PFSK-1 (cell line): ENCODE data around the gene MGAT2.

Experiments used
- FOXP2 ChIP-seq: optimal IDR thresholded peaks from 2 replicates; pipeline ENCODE3; 2011; ENCODE audit warnings: borderline replicate concordance, control low read depth, inconsistent platforms; ENCODE audit not compliant: insufficient read depth; ENCODE audit errors: extremely low read length, extremely low read depth
- POLR2AphosphoS5 ChIP-seq: IDR thresholded peaks from 2 replicates; pipeline ENCODE4 v1.6.1; 2012; ENCODE audit warnings: low read depth, mild to moderate bottlenecking, control low read depth, low read length, moderate library complexity
- SIN3A ChIP-seq: IDR thresholded peaks from 2 replicates; pipeline ENCODE4 v1.6.1; 2012; ENCODE audit warnings: mild to moderate bottlenecking, low read length, moderate library complexity, borderline replicate concordance; ENCODE audit not compliant: insufficient read depth
- TAF1 ChIP-seq: IDR thresholded peaks from 2 replicates; pipeline ENCODE4 v1.6.1; 2012; ENCODE audit warnings: low read length, control low read depth, borderline replicate concordance; ENCODE audit not compliant: insufficient read depth
- TF ChIP-seq, protein P1 (sequence below), 2 experiments: IDR thresholded peaks; 2 replicates each; pipeline versions ENCODE4 v1.6.1 to v1.8.0; 2011 to 2012; ENCODE audit warnings: low read depth in 2 of 2, low read length in 2 of 2, control low read depth in 1 of 2, inconsistent platforms in 1 of 2, mild to moderate bottlenecking in 1 of 2, moderate library complexity in 1 of 2; ENCODE audit not compliant: insufficient read depth in 1 of 2

MGAT2 gene

DNA sequence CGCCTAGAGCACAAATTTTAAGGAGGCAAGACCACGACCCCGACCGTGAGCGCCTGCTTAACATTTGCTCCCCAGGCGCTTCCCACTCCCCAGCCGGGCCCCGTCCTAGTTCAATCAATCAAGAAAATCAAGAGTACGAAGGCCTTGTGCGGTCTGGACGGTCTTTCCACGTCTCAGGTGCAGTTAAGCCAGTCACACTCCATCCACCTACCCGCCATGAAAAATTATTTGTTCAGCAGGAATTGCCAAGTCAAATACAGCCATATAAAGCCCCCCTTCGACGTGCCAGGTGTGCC is 22.5 kb upstream of the MGAT2 start:
- TF ChIP-seq FOXP2: no peak
- TF ChIP-seq, protein P1, sequence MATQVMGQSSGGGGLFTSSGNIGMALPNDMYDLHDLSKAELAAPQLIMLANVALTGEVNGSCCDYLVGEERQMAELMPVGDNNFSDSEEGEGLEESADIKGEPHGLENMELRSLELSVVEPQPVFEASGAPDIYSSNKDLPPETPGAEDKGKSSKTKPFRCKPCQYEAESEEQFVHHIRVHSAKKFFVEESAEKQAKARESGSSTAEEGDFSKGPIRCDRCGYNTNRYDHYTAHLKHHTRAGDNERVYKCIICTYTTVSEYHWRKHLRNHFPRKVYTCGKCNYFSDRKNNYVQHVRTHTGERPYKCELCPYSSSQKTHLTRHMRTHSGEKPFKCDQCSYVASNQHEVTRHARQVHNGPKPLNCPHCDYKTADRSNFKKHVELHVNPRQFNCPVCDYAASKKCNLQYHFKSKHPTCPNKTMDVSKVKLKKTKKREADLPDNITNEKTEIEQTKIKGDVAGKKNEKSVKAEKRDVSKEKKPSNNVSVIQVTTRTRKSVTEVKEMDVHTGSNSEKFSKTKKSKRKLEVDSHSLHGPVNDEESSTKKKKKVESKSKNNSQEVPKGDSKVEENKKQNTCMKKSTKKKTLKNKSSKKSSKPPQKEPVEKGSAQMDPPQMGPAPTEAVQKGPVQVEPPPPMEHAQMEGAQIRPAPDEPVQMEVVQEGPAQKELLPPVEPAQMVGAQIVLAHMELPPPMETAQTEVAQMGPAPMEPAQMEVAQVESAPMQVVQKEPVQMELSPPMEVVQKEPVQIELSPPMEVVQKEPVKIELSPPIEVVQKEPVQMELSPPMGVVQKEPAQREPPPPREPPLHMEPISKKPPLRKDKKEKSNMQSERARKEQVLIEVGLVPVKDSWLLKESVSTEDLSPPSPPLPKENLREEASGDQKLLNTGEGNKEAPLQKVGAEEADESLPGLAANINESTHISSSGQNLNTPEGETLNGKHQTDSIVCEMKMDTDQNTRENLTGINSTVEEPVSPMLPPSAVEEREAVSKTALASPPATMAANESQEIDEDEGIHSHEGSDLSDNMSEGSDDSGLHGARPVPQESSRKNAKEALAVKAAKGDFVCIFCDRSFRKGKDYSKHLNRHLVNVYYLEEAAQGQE (IDR thresholded peaks at IDR 0.05; ENCODE audit: insufficient read depth in 1 of 2, low read depth in 2 of 2, low read length in 2 of 2): no peak
- TF ChIP-seq SIN3A: no peak
- TF ChIP-seq TAF1: no peak
- no peak for TF ChIP-seq POLR2AphosphoS5

DNA sequence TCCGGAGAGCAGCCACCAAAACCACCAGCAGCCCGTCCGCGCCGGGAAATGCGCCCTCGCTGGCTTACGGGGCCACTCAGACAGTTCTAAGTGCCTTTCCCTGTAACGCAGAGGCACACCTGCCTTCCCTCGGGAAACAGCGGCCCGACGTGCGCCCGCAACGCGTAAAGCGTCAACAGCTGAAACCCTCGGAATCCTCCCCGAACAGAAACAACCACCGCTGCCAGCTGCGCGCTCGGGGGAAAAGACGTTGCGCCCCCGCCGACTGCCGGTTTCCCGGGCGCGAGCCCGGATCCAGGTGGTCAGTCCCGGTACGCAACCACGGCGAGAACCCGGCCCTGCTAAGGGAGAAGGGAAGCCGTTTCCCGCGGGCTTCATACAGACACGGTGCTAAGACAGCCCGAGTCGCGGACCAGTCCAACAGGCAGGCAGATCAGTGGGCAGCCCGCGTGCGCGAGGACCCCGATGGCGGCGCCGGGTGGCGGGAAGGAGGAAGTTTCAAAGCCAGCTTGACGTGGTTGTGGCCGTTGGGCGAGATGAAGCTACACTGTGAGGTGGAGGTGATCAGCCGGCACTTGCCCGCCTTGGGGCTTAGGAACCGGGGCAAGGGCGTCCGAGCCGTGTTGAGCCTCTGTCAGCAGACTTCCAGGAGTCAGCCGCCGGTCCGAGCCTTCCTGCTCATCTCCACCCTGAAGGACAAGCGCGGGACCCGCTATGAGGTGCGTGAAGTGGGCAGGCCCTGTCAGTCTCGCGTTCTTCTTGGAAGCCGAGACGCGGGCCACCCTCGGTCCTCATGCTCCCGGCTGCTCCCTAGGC is 21.9 kb upstream of the MGAT2 start, which contains the start of gene LRR1:
TSS of gene LRR1 (plus strand) at position 456 of the 816 bp plus-strand sequence. CDS start at position 537, 81 bp downstream.
- TF ChIP-seq POLR2AphosphoS5 (peak; percentile 87), FOXP2 (peak; percentile 56), TAF1 (peak; percentile 84; the same call in 1 of the 2 replicates), SIN3A (0 out of 2 replicates have a peak, but pooled peaks have one; percentile 26)
- TF ChIP-seq, protein P1 (IDR thresholded peaks at IDR 0.05; ENCODE audit: insufficient read depth in 1 of 2, low read depth in 2 of 2, low read length in 2 of 2): 0 out of 4 replicates have a peak, but pooled peaks of 1 of the 2 experiments have one; percentile 25

DNA sequence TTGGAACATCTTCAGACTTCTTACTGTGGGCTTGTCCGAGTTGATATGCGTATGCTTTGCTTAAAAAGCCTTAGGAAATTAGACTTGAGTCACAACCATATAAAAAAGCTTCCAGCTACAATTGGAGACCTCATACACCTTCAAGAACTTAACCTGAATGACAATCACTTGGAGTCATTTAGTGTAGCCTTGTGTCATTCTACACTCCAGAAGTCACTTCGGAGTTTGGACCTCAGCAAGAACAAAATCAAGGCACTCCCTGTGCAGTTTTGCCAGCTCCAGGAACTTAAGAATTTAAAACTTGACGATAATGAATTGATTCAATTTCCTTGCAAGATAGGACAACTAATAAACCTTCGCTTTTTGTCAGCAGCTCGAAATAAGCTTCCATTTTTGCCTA is 13.0 kb upstream of the MGAT2 start:
- no peak for TF ChIP-seq POLR2AphosphoS5
- no peak for TF ChIP-seq SIN3A
- TF ChIP-seq FOXP2: no peak
- TF ChIP-seq, protein P1 (IDR thresholded peaks at IDR 0.05; ENCODE audit: insufficient read depth in 1 of 2, low read depth in 2 of 2, low read length in 2 of 2): no peak
- TF ChIP-seq TAF1: no peak

DNA sequence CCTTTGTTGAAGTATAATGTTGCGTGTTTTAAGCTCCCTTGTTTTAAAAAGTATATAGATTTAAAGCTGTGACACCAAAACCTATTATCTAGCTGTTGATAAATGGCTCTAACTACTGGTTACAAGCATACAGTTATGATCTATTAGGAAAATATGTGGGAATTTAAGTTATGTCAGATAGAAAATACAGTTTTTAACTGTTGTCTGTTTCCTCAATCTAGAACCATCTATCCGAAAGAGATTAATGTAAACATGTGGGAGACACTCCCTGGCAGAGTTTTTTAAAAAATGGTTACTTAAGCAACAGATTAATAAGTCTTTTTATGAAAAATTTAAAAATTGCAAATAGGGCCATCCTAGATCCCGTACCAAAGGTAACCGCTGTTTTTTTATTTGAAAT is 8.3 kb upstream of the MGAT2 start:
- TF ChIP-seq FOXP2 (no peak), TAF1 (no peak)

DNA sequence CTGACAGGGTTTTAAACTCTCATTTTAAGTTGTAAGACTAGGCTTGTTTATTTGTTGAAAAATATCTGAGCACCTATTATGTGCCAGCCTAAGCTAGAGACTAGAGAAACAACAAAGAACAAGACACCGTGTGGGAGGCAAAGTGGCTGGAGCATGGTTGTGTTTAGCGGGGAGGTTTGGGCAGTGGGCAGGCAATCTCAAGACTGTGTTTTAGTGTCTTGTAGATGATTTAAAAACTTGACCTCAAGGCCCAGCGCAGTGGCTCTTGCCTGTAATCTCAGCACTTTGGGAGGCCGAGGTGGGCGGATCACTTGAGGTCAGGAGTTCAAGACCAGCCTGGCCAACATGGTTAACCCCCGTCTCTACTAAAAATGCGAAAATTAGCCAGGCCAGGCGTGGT is 7.9 kb upstream of the MGAT2 start:
- TF ChIP-seq TAF1: no peak

DNA sequence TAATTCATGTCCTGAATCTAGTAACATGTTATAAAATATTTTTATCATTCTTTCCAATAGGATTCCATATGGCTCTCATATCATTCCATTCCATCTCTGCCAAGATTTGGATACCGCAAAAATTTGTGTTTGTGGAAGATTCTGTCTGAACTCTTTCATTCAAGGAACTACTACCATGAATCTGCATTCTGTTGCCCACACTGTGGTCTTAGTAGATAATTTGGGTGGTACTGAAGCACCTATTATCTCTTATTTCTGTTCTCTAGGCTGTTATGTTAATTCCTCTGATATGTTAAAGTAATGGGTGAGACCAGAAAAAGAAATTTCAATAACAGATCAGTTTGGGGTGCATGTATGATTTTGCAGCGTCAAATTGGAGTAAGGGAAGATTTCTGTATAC is 6.4 kb upstream of the MGAT2 start:
- no peak for TF ChIP-seq SIN3A
- no peak for TF ChIP-seq TAF1
- TF ChIP-seq POLR2AphosphoS5: no peak
- no peak for TF ChIP-seq FOXP2
- TF ChIP-seq, protein P1 (IDR thresholded peaks at IDR 0.05; ENCODE audit: insufficient read depth in 1 of 2, low read depth in 2 of 2, low read length in 2 of 2): no peak
